Measurements from ENCODE around the gene ATP8B4.

DNA sequence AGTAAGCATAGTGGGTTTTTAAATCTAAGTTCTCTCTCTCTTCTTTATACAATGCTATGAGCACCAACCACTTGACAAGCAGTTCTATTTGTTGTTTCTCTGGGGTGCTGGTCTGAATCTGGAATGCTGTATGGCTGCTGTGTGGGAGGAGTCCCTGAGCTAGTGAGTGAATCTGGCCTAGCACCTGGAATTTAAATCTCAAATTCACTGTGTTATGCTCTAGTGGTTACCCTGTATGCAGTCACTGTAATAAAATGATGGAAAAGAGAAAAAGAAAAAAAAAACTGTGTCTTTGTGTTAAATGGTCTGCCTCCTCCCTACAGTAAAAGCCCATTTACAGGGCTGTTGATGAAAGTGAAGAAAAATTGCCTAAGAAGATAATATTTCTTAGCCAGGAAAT, 155.0 kb downstream of the ATP8B4 start:
- TF ChIP-seq, protein P1, sequence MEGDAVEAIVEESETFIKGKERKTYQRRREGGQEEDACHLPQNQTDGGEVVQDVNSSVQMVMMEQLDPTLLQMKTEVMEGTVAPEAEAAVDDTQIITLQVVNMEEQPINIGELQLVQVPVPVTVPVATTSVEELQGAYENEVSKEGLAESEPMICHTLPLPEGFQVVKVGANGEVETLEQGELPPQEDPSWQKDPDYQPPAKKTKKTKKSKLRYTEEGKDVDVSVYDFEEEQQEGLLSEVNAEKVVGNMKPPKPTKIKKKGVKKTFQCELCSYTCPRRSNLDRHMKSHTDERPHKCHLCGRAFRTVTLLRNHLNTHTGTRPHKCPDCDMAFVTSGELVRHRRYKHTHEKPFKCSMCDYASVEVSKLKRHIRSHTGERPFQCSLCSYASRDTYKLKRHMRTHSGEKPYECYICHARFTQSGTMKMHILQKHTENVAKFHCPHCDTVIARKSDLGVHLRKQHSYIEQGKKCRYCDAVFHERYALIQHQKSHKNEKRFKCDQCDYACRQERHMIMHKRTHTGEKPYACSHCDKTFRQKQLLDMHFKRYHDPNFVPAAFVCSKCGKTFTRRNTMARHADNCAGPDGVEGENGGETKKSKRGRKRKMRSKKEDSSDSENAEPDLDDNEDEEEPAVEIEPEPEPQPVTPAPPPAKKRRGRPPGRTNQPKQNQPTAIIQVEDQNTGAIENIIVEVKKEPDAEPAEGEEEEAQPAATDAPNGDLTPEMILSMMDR (IDR thresholded peaks at IDR 0.05; ENCODE audit: low read depth, low read length) = no peak
- no peak for TF ChIP-seq POLR2A (IDR thresholded peaks at IDR 0.05; ENCODE audit: extremely low read depth, insufficient read length)

All from NB4 (cell line).